ENCODE results near the gene MMAB. TPM values are rescaled to one million over a fixed set of nuclear protein-coding genes. Genes with fewer than 3 reads are reported as not detected.
A peak's percentile ranks its signal among the peaks of the same experiment; 100 is the strongest.

The MMAB gene
- total RNA-seq, 4 donors from 2014 or later: 20.0 to 25.3 (median 21.0) TPM

- Histone ChIP-seq H3K4me1 (peaks cover 8 to 13% (median 10%) of the 10 kb centered on the region in 4 donors), H3K36me3 (peaks cover 0 to 16% (median 10%) of the 10 kb centered on the region in 4 donors), H3K27me3 (peaks cover 0 to 10% (median 0%) of the 10 kb centered on the region in 4 donors), H3K9me3 (no peaks in the 10 kb centered on the region), H3K27ac (replicated peaks in 1 of 4) (no peak overlapping the region), H3K4me3 (no peak overlapping the region)
- intact Hi-C loops (cut with DNase I): no loop called here
- no peak for DNase-seq (ENCODE audit: extremely low spot score)
- 93% methylated on average over 2 of the region's 2 CpGs for WGBS
- TF ChIP-seq EP300 (IDR thresholded peaks at IDR 0.05) (no peak), POLR2A (IDR thresholded peaks at IDR 0.05; ENCODE audit: low read depth) (no peak), POLR2AphosphoS5 (IDR thresholded peaks at IDR 0.05) (no peak), CTCF (IDR thresholded peaks at IDR 0.05) (no peak)
Observed at GRCh38 chr12:109600481-109600880, 27.2 kb upstream of the MMAB start.

GRCh38 chr12:109599087-109599486, 25.8 kb upstream of the MMAB start:
- no peak overlapping the region for H3K27ac ChIP-seq (replicated peaks in 1 of 4)
- 81% methylated on average over 7 of the region's 7 CpGs for WGBS
- no peak for TF ChIP-seq CTCF (IDR thresholded peaks at IDR 0.05)
- peaks cover 0 to 7% (median 0%) of the 10 kb centered on the region in 4 donors for H3K27me3 ChIP-seq
- H3K4me1 ChIP-seq: peaks cover 8 to 13% (median 10%) of the 10 kb centered on the region in 4 donors
- peaks cover 0 to 30% (median 19%) of the 10 kb centered on the region in 4 donors for H3K36me3 ChIP-seq
- H3K4me3 ChIP-seq: no peak overlapping the region
- H3K9me3 ChIP-seq: no peaks in the 10 kb centered on the region
- no peak for DNase-seq (ENCODE audit: extremely low spot score)
- intact Hi-C loops (cut with DNase I): loop anchor here (5.0 kb wide), 1 partner anchor 113 kb away; the partner anchor contains the start of gene FAM222A

GRCh38 chr12:109598428-109598854, 25.1 kb upstream of the MMAB start:
- DNase-seq (ENCODE audit: extremely low spot score): no peak
- Histone ChIP-seq H3K4me1 (peaks cover 8 to 13% (median 10%) of the 10 kb centered on the region in 4 donors), H3K9me3 (no peaks in the 10 kb centered on the region), H3K27me3 (peaks cover 0 to 7% (median 0%) of the 10 kb centered on the region in 4 donors), H3K27ac (replicated peaks in 1 of 4) (no peak overlapping the region), H3K4me3 (no peak overlapping the region), H3K36me3 (peaks cover 0 to 34% (median 19%) of the 10 kb centered on the region in 4 donors)
- intact Hi-C loops (cut with DNase I): loop anchor here (5.0 kb wide), 1 partner anchor 114 kb away; the partner anchor contains the start of gene FAM222A
- 83% methylated on average over 9 of the region's 11 CpGs for WGBS
- TF ChIP-seq POLR2AphosphoS5 (IDR thresholded peaks at IDR 0.05): no peak
- no peak for TF ChIP-seq CTCF (IDR thresholded peaks at IDR 0.05)
- no peak for TF ChIP-seq POLR2A (IDR thresholded peaks at IDR 0.05; ENCODE audit: low read depth)
- TF ChIP-seq EP300 (IDR thresholded peaks at IDR 0.05): no peak

GRCh38 chr12:109597795-109598427, 24.6 kb upstream of the MMAB start:
- 58% methylated on average over 19 of the region's 27 CpGs for WGBS
- peak; percentile 96 for DNase-seq (ENCODE audit: extremely low spot score)
- H3K4me3 ChIP-seq: no peak overlapping the region
- H3K36me3 ChIP-seq: peaks cover 0 to 40% (median 21%) of the 10 kb centered on the region in 4 donors
- H3K27ac ChIP-seq (replicated peaks in 1 of 4): no peak overlapping the region
- H3K9me3 ChIP-seq: no peaks in the 10 kb centered on the region
- peaks cover 0 to 4% (median 0%) of the 10 kb centered on the region in 4 donors for H3K27me3 ChIP-seq
- TF ChIP-seq POLR2A (IDR thresholded peaks at IDR 0.05; ENCODE audit: low read depth) (no peak), EP300 (IDR thresholded peaks at IDR 0.05) (no peak), POLR2AphosphoS5 (IDR thresholded peaks at IDR 0.05) (peak in 1 of 2 donors; percentile 28), CTCF (IDR thresholded peaks at IDR 0.05) (peak; percentile 95 to 99 (median 97))
- intact Hi-C loops (cut with DNase I): loop anchor here (1.0 to 5.0 kb wide), 2 partner anchors 114 to 177 kb away; partner anchors contain the start of gene FAM222A
- H3K4me1 ChIP-seq: peaks cover 8 to 13% (median 10%) of the 10 kb centered on the region in 4 donors

Measured in esophagus muscularis mucosa (tissue), 4 donors.